Measurements from ENCODE around the gene ZNF823. TPM values are rescaled to one million over a fixed set of nuclear protein-coding genes. Genes with fewer than 3 reads are reported as not detected.

Gene ZNF823
- total RNA-seq, 4 donors from 2014 or later, result 3.1 to 6.7 (median 5.0) TPM

DNA sequence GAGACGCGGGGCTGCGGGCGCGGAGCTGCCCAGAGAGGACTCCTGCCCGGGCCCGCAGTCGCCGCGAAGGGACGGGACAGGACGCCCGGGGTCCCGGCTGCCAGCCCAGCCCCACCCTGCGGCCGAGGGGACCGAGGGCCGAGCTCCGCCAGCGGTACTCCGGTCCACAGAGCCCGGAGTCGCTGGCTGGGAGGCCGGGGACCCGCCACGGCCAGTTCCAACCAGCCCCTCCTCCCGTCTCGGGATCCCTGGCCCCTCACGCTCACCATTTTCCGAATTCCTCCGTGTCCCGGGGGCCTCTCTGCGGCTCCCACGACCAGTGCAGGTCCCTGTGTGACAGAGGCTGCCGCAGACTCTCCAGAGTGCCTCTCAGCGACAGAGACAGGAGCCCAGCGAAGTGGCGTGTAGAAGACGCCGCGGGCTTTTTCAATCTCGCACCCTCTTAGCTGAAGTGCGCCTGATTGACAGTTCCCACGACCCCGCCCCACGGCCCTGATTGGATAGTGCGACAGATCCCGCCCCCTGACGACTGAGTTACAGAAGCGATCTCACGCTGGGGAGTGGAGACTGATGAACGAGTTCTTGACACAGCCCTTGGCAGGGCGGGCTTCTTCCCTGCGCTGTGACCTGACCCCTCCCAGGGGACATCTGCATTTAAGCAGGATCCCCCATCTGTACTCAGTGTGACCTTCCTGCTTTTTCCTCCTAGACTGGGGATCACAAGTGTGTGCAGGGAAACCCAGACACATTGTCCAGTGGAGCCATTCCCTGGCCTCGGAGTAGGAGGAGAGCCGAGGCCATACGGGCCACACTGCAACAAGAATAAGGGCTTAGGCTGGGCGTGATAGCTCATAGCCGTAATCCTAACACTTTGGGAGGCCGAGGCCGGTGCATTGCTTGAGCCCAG lies 44.0 kb downstream of the ZNF823 start:
- intact Hi-C loops (cut with DNase I), result loop anchor here (5.0 kb wide), 1 partner anchor 43 kb away; the partner anchor contains the start of gene ZNF823
- no peaks in the 10 kb centered on the region for H3K9me3 ChIP-seq
- H3K4me1 ChIP-seq, result peaks cover 7 to 18% (median 15%) of the 10 kb centered on the region in 4 donors
- H3K4me3 ChIP-seq, result peak overlapping the region; percentile 62 to 82 (median 72)
- under 1% methylated on average over 24 of the region's 61 CpGs for WGBS
- peak; percentile 99 for DNase-seq (ENCODE audit: extremely low spot score)
- TF ChIP-seq POLR2A (IDR thresholded peaks at IDR 0.05; ENCODE audit: low read depth), result no peak
- peak; percentile 73 to 80 for TF ChIP-seq POLR2AphosphoS5 (IDR thresholded peaks at IDR 0.05)
- H3K27ac ChIP-seq (replicated peaks in 1 of 4), result peak overlapping the region; percentile 59 to 79 (median 71)
- no peaks in the 10 kb centered on the region for H3K27me3 ChIP-seq
- no peaks in the 10 kb centered on the region for H3K36me3 ChIP-seq

DNA sequence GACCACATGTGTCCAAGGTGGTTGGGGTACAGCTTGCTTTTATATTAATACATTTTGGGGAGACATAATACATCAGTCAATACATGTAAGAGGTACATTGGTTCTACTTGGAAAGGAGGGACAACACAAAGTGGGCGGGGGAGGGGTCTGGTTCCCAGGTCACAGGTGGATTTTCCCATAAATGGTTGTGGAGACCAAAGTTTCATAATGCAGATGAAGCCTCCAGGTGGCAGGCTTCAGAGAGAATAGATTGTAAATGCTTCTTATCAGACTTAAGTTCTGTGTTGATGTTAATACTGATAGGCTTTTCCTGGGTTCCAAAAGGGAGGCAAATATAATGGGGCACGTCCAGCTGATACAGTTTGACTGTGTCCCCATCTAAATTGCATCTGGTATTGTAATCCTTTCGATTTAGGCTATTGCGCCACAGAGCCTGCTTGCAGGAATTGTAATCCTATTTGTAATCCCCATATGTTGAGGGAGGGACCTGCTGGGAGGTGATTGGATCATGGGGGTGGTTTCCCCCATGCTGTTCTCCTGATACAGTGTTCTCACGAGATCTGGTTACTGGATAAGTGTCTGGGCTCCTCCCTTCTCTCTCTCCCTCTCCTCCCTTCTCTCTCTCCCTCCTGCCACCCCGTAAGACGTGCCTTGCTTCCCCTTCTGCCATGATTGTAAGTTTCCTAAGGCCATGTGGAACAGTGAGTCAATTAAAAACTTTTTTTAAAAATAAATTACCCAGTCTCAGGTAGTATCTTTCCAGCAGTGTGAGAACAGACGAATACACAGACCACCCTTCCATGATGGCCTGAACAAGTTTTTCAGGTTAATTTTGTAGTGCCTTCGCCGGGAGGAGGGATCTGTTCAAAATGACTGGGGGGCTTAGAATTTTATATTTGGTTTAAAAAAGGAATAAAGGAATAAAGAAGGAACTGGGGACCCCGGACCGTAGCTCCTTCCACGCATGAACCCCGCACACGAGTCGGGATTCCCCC lies 44.9 kb downstream of the ZNF823 start:
- Histone ChIP-seq H3K4me1 (peaks cover 7 to 18% (median 15%) of the 10 kb centered on the region in 4 donors), H3K36me3 (no peaks in the 10 kb centered on the region), H3K27ac (replicated peaks in 1 of 4) (peak overlapping the region; percentile 59 to 79 (median 71)), H3K27me3 (no peaks in the 10 kb centered on the region), H3K4me3 (peak overlapping the region; percentile 62 to 82 (median 72)), H3K9me3 (no peaks in the 10 kb centered on the region)
- intact Hi-C loops (cut with DNase I), result loop anchor here (2.0 kb wide), 1 partner anchor 73 kb away; the partner anchor contains the start of gene ZNF441
- 25% methylated on average over 16 of the region's 16 CpGs for WGBS
- no peak for DNase-seq (ENCODE audit: extremely low spot score)
- TF ChIP-seq POLR2A (IDR thresholded peaks at IDR 0.05; ENCODE audit: low read depth) (no peak), POLR2AphosphoS5 (IDR thresholded peaks at IDR 0.05) (peak in 1 of 2 donors; percentile 10)

DNA sequence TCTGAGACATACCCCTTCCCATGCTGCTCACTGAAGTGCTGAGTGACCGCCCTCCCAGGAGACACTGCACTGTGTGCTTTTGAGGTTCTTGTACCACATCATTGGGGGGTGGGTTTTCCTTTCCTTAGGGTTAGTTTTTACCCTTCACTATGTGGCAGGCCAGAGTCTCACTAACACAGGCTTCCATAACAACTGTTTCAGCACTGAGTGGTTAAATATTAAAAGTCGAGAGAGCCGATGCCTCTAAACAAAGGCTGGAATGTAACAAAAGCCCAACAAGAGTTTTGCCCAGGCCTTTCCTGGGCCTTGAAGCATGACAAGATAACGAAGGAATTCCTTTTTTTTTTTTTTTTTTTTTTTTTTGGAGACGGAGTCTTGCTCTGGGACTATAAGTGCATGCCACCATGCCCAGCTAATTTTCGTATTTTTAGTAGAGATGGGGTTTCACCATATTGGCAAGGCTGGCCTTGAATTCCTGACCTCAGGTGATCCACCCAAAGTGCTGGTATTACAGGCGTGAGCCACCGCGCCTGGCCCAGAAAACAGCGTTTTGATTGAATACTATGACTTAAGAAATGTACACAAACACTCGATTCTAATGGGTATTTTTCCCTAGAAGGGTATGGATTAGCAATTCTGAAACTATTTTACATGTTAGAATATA lies 46.5 kb downstream of the ZNF823 start:
- intact Hi-C loops (cut with DNase I), result loop anchor here (2.0 kb wide), 1 partner anchor 75 kb away; the partner anchor contains the start of gene ZNF441
- DNase-seq (ENCODE audit: extremely low spot score), result no peak
- no peaks in the 10 kb centered on the region for H3K9me3 ChIP-seq
- H3K27ac ChIP-seq (replicated peaks in 1 of 4), result no peak overlapping the region
- WGBS, result 93% methylated on average over 11 of the region's 11 CpGs
- H3K4me3 ChIP-seq, result no peak overlapping the region
- H3K4me1 ChIP-seq, result peaks cover 7 to 18% (median 15%) of the 10 kb centered on the region in 4 donors
- no peak for TF ChIP-seq EP300 (IDR thresholded peaks at IDR 0.05)
- TF ChIP-seq, protein P1, sequence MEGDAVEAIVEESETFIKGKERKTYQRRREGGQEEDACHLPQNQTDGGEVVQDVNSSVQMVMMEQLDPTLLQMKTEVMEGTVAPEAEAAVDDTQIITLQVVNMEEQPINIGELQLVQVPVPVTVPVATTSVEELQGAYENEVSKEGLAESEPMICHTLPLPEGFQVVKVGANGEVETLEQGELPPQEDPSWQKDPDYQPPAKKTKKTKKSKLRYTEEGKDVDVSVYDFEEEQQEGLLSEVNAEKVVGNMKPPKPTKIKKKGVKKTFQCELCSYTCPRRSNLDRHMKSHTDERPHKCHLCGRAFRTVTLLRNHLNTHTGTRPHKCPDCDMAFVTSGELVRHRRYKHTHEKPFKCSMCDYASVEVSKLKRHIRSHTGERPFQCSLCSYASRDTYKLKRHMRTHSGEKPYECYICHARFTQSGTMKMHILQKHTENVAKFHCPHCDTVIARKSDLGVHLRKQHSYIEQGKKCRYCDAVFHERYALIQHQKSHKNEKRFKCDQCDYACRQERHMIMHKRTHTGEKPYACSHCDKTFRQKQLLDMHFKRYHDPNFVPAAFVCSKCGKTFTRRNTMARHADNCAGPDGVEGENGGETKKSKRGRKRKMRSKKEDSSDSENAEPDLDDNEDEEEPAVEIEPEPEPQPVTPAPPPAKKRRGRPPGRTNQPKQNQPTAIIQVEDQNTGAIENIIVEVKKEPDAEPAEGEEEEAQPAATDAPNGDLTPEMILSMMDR (IDR thresholded peaks at IDR 0.05), result no peak
- no peak for TF ChIP-seq POLR2A (IDR thresholded peaks at IDR 0.05; ENCODE audit: low read depth)
- TF ChIP-seq POLR2AphosphoS5 (IDR thresholded peaks at IDR 0.05), result no peak
- H3K36me3 ChIP-seq, result no peaks in the 10 kb centered on the region
- H3K27me3 ChIP-seq, result no peaks in the 10 kb centered on the region

DNA sequence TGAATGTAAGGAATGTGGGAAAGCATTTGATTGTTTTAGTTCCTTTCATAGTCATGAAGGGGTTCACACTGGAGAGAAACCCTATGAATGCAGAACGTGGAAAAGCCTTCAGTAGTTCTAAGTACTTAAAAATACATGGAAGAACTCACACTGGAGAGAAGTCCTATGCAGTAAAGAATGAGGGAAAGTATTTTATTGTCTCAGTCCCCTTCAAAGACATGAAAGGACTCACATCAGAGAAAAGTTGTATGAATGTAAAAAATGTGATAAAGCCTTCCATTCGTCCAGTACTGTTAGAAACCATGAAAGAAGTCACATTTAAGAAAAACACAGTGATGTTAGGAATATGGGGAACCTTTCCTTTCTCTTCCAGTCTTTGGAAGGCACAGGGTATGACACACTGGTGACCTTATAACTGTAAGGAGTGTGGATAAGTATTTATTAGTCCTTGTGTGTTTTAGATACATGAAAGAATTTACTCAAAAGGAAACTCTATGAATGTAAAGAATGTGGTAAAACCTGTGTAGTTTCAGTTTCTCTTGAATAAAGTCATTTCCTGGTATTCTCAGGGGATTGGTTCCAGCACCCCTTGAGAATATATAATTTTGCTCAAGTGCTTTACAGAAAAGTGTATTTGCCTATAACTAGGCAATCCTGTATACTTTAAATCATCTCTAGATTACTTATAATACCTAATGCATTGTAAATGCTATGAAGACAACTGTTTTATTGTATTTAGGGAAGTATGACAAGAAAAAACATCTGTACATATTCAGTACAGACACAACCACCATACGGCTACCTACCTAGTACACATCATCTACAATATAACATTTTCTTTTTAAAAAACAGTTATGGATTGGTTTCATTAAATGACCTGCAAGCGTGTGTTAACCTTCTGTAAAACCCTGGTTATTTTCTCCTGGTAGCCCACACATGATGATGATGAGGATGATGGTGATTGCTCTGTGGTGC lies 52.8 kb downstream of the ZNF823 start:
- intact Hi-C loops (cut with DNase I), result no loop called here
- Histone ChIP-seq H3K4me1 (no peaks in the 10 kb centered on the region), H3K4me3 (no peak overlapping the region), H3K27ac (replicated peaks in 1 of 4) (no peak overlapping the region), H3K36me3 (peaks cover 0 to 16% (median 5%) of the 10 kb centered on the region in 4 donors), H3K27me3 (no peaks in the 10 kb centered on the region), H3K9me3 (peaks cover 0 to 34% (median 22%) of the 10 kb centered on the region in 4 donors)
- WGBS, result 89% methylated on average over 4 of the region's 4 CpGs
- no peak for DNase-seq (ENCODE audit: extremely low spot score)
- no peak for TF ChIP-seq POLR2AphosphoS5 (IDR thresholded peaks at IDR 0.05)
- TF ChIP-seq POLR2A (IDR thresholded peaks at IDR 0.05; ENCODE audit: low read depth), result no peak
- no peak for TF ChIP-seq EP300 (IDR thresholded peaks at IDR 0.05)
- TF ChIP-seq, protein P1 (IDR thresholded peaks at IDR 0.05), result no peak

Measured in esophagus muscularis mucosa (tissue), 4 donors.